Bronchial epithelial cell (primary cell): ENCODE results near the gene NARS2. TPM values are rescaled to one million over a fixed set of nuclear protein-coding genes. Genes with fewer than 3 reads are reported as not detected.

ENCODE experiments used
- DNase-seq: peaks from one replicate; pipeline ENCODE4 v3.0.0-alpha.2; 2010; ENCODE audit warnings: low read depth
- FAIRE-seq: peaks from 2 replicates; lab custom pipeline; 2011; peaks lifted over from hg19 to GRCh38; lab: Jason Lieb, UNC
- H3K27me3 ChIP-seq: 2 replicates; pipeline ENCODE4 v1.5.1; 2011; ENCODE audit warnings: low read length; ENCODE audit not compliant: control insufficient read depth, insufficient read depth
- H3K36me3 ChIP-seq: 2 replicates; pipeline ENCODE4 v1.5.1; 2011; ENCODE audit warnings: low read length; ENCODE audit not compliant: control insufficient read depth, insufficient read depth
- H3K4me3 ChIP-seq: 2 replicates; pipeline ENCODE4 v1.5.1; 2011; ENCODE audit warnings: mild to moderate bottlenecking, low read depth, low read length, control low read depth
- total RNA-seq: library from RNA; depleted of rRNA; stranded (reverse); fragments of >200 nt; gene quantifications from 2 replicates; pipeline ENCODE4 v1.2.1, GENCODE V29; 2014
- TF ChIP-seq, protein P1 (sequence below): IDR thresholded peaks from 2 replicates; pipeline ENCODE4 v1.5.1; 2011; ENCODE audit warnings: mild to moderate bottlenecking, moderate library complexity, low read length, control low read depth, inconsistent platforms; ENCODE audit not compliant: insufficient read depth, severe bottlenecking

NARS2 gene
- total RNA-seq, 1 donor from 2014 or later = 23.4 TPM

DNA sequence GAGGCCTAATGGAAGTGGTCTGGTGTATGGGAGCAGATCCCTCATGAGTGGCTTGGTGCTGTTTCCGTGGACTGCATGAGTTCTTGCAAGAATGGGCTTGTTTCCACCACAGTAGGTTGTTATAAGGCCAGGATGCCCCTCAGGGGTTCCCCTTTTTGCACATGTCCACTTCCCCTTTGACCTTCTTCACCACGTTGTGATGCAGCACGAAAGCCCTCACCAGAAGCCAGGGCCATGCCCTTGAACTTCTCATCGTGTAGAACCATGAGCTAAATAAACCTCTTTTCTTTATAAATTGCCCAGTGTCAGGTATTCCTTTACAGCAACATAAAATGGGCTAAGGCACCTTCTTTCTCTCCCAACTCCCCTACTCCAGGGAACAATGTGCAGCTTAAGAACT, 2.8 kb upstream of the NARS2 start:
- Histone ChIP-seq H3K27me3 (no peaks in the 10 kb centered on the region), H3K36me3 (no peaks in the 10 kb centered on the region), H3K4me3 (no peak overlapping the region)
- no peak for DNase-seq
- TF ChIP-seq, protein P1, sequence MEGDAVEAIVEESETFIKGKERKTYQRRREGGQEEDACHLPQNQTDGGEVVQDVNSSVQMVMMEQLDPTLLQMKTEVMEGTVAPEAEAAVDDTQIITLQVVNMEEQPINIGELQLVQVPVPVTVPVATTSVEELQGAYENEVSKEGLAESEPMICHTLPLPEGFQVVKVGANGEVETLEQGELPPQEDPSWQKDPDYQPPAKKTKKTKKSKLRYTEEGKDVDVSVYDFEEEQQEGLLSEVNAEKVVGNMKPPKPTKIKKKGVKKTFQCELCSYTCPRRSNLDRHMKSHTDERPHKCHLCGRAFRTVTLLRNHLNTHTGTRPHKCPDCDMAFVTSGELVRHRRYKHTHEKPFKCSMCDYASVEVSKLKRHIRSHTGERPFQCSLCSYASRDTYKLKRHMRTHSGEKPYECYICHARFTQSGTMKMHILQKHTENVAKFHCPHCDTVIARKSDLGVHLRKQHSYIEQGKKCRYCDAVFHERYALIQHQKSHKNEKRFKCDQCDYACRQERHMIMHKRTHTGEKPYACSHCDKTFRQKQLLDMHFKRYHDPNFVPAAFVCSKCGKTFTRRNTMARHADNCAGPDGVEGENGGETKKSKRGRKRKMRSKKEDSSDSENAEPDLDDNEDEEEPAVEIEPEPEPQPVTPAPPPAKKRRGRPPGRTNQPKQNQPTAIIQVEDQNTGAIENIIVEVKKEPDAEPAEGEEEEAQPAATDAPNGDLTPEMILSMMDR = no peak
- FAIRE-seq = no peak

DNA sequence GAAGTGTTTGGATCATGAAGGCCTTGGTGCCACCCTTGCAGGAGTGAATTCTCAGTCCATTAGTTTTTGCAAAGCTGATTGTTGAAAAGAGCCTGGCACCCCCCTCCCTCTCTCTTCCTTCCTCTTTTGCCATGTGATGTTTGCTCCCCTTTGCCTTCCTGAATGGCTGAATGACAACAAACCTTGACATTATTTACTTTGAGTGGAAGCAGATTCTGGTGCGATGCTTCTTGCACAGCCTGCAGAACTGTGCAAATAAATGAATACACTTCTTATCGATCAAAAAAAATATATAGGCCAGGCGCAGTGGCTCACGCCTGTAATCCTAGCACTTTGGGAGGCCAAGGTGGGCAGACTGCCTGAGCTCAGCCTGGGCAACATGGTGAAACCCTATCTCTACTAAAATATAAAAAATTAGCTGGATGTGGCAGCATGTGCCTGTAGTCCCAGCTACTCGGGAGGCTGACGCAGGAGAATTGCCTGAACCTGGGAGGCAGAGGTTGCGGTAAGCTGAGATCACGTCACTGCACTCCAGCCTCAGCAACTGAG, 2.0 kb upstream of the NARS2 start:
- DNase-seq = no peak
- no peak for FAIRE-seq
- no peaks in the 10 kb centered on the region for H3K27me3 ChIP-seq
- H3K36me3 ChIP-seq = no peaks in the 10 kb centered on the region
- TF ChIP-seq, protein P1 = no peak
- no peak overlapping the region for H3K4me3 ChIP-seq

DNA sequence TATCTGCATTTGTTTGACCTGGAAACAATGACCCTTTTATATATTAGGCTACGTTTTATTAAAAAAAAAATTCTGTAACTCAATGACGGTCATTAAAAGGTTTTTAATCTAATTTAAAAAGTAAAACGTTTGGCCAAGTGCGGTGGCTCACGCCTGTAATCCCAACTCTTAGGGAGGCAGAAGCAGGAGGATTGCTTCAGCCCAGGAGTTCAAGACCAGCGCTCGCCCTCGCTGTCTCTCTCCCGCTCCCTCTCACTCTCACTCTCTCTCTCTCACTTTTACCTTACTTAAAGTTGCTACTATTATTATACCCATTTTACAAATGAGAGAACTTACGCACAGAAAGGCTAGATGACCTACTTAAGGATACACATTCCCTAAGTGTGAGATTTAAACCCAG, 814 bp upstream of the NARS2 start:
- no peaks in the 10 kb centered on the region for H3K27me3 ChIP-seq
- DNase-seq (no peak), FAIRE-seq (no peak)
- H3K4me3 ChIP-seq = peak overlapping the region; percentile 93
- H3K36me3 ChIP-seq = no peaks in the 10 kb centered on the region
- TF ChIP-seq, protein P1 = no peak

DNA sequence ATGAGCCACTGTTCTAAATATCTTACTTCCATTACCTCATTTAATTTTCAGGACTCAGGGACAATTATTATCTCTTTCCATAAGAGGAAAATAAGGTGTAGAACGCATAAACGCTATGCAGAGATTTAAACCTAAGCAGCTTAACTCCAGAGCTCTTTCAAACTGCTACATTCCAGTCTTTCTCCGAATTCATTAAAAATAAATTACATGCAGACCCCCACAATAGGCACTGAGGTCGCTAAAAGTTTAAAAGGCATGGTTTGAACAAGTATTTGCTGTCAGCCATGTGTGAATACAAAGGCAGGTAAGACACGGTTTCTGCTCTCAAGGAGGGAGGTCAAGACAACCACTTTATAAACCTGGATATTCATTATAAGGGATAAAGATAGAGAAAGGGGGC, 983 bp downstream of the NARS2 start:
- no peaks in the 10 kb centered on the region for H3K27me3 ChIP-seq
- TF ChIP-seq, protein P1 = no peak
- H3K36me3 ChIP-seq = no peaks in the 10 kb centered on the region
- peak overlapping the region; percentile 93 for H3K4me3 ChIP-seq
- DNase-seq (no peak), FAIRE-seq (no peak)

DNA sequence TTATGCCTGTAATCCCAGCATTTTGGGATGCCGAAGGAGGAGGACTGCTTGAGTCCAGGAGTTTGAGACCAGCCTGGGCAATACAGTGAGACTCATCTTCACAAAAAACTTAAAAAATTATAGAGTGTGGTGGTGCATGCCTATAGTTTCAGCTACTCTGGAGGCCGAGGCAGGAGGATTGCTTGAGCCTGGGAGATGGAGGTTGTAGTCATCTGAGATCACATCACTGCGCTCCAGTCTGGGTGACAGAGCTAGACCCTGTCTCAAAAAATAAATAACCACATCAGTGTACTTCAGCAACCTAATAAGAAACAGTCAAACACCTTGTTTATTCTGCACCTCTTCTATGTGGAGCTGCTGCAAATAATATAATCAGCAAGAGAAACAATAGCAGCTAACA, 1.4 kb downstream of the NARS2 start:
- H3K27me3 ChIP-seq = no peaks in the 10 kb centered on the region
- TF ChIP-seq, protein P1 = no peak
- DNase-seq (no peak), FAIRE-seq (no peak)
- H3K36me3 ChIP-seq = peaks cover 1% of the 10 kb centered on the region
- H3K4me3 ChIP-seq = peak overlapping the region; percentile 93

DNA sequence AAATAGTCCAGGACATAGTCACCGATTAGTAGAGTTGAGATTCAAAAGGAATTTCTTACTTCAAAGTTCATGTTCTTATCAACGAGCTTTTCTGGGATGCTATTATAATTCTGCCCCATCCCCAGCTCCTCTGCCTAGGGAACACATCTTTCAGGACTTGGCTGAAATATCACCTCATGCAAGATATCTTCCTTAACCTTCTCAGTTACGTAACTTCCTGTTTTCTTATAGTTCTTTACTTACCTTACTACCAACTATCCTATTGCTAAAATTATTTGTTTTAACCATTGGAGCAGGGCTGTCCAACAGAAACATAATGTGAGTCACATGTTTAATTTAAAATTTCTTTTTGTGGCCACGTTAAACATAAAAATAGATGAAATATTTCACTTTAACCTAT, 2.3 kb downstream of the NARS2 start:
- TF ChIP-seq, protein P1 = no peak
- Histone ChIP-seq H3K4me3 (no peak overlapping the region), H3K36me3 (peaks cover 1% of the 10 kb centered on the region), H3K27me3 (no peaks in the 10 kb centered on the region)
- FAIRE-seq (no peak), DNase-seq (no peak)
